ENCODE measurements around the gene PCSK7. TPM values are rescaled to one million over a fixed set of nuclear protein-coding genes. Genes with fewer than 3 reads are reported as not detected.

PCSK7 gene
- total and polyA plus RNA-seq, 2 of the 8 experiments (the other 6 are each of a cell fraction or from before 2014, with no cell fraction given) = 23.4 to 38.5 TPM

- Histone ChIP-seq H3K56ac (replicated peaks; ENCODE audit: insufficient read length, low read depth, low read length) (no peak overlapping the region), H3K27ac (ENCODE audit: low read depth, low read length) (no peak overlapping the region), H3K79me2 (ENCODE audit: control insufficient read depth in 1 of 2, insufficient read depth in 2 of 2, low read length in 2 of 2) (no peaks in the 10 kb centered on the region), H2BK5ac (ENCODE audit: low read depth, low read length) (no peak overlapping the region), H3K23ac (ENCODE audit: insufficient read length) (no peak overlapping the region), H2BK20ac (ENCODE audit: low read length) (no peak overlapping the region), H4K8ac (ENCODE audit: extremely low read depth, insufficient read depth, low read length) (no peak overlapping the region), H3K23me2 (ENCODE audit: low read depth, low read length) (no peaks in the 10 kb centered on the region), H3K4ac (replicated peaks; ENCODE audit: insufficient read length, low read depth, low read length) (no peak overlapping the region), H3K4me2 (ENCODE audit: insufficient read depth in 1 of 2, low read depth in 2 of 2, low read length in 2 of 2) (no peak overlapping the region), H3K36me3 (ENCODE audit: control insufficient read depth in 2 of 4, insufficient read depth in 4 of 4, low read length in 3 of 4) (peaks cover 0 to 10% (median 3%) of the 10 kb centered on the region in 4 experiments; a peak in 3 of 8 replicates), H4K91ac (replicated peaks; ENCODE audit: insufficient read length, low read length) (no peak overlapping the region), H3K27me3 (replicated peaks in 1 of 4; ENCODE audit: control insufficient read depth in 3 of 4, extremely low read depth in 1 of 4, insufficient read depth in 3 of 4, low read length in 3 of 4) (no peaks in the 10 kb centered on the region), H3K4me1 (replicated peaks in 1 of 4; ENCODE audit: control insufficient read depth in 3 of 4, insufficient read depth in 4 of 4, low read length in 3 of 4) (peaks cover under 1 to 3% (median 2%) of the 10 kb centered on the region in 4 experiments; a peak in 6 of 7 replicates), H3K9me3 (ENCODE audit: insufficient read depth in 2 of 2, low read depth in 1 of 2, low read length in 1 of 2) (no peaks in the 10 kb centered on the region), H2BK15ac (ENCODE audit: low read length) (no peak overlapping the region), H4K5ac (ENCODE audit: insufficient read length, low read depth, low read length) (no peak overlapping the region), H4K20me1 (replicated peaks in 1 of 2; ENCODE audit: control insufficient read depth in 1 of 2, insufficient read depth in 2 of 2, low read length in 2 of 2) (peaks cover 0 to 6% of the 10 kb centered on the region in 2 experiments), H3K79me1 (ENCODE audit: low read depth, low read length) (no peaks in the 10 kb centered on the region), H2AK5ac (ENCODE audit: low read depth, low read length) (no peak overlapping the region), H2BK12ac (ENCODE audit: low read depth, low read length) (no peak overlapping the region), H2AFZ (ENCODE audit: low read length) (no peak overlapping the region), H3K14ac (ENCODE audit: insufficient read length) (no peak overlapping the region), H3K4me3 (ENCODE audit: extremely low read depth in 1 of 4, insufficient read depth in 2 of 4, low read depth in 3 of 4, low read length in 4 of 4) (no peak overlapping the region), H3K18ac (ENCODE audit: extremely low read depth, low read length) (no peak overlapping the region), H3K9ac (replicated peaks in 1 of 4; ENCODE audit: extremely low read depth in 1 of 4, low read depth in 3 of 4, low read length in 3 of 4) (no peak overlapping the region), H2BK120ac (replicated peaks; ENCODE audit: low read depth, low read length) (no peak overlapping the region)
- WGBS, 2 experiments (ENCODE audit: extremely low coverage in 1 of 2, insufficient coverage in 1 of 2, insufficient read length in 1 of 2, insufficient replicate concordance in 2 of 2, low coverage in 1 of 2, low lambda C conversion rate in 2 of 2, missing lambda C conversion rate in 1 of 2) = 88% methylated on average over 4 of the region's 5 CpGs; no CpG with 5 or more reads in 1 of the 2 experiments
- FAIRE-seq (no peak), DNase-seq (ENCODE audit: low read depth in 1 of 2, low spot score in 2 of 2) (no peak)
- POLR2A ChIA-PET (ENCODE audit: partially characterized antibody) = interaction anchor here (0.7 to 12.6 kb wide), 3 partner anchors 16 to 43 kb away, joined by 3 to 153 read pairs (median 4); partner anchors contain the start of gene TAGLN
- TF ChIP-seq CTCF (IDR thresholded peaks at IDR 0.05; ENCODE audit: control extremely low read depth in 1 of 3, insufficient read depth in 1 of 3, low read depth in 1 of 3, low read length in 3 of 3) = no peak
- no peak for TF ChIP-seq SUZ12 (IDR thresholded peaks at IDR 0.05; ENCODE audit: low read length)
- TF ChIP-seq JUND (IDR thresholded peaks at IDR 0.05; ENCODE audit: low read length) = no peak
- CTCF ChIA-PET (ENCODE audit: partially characterized antibody) = interaction anchor here (13.4 to 14.0 kb wide), 2 partner anchors 13 to 38 kb away, joined by 249 to 359 read pairs; partner anchors contain the start of genes PCSK7, RNF214 and TAGLN
These were observed 46.0 kb downstream of the PCSK7 start for GRCh38 chr11:117185736-117186430.

Measured in H1 (cell line).